HepG2 (cell line): Measurements from ENCODE around the gene SLC17A9. TPM values are rescaled to one million over a fixed set of nuclear protein-coding genes. Genes with fewer than 3 reads are reported as not detected.

Source experiments
- BRF2 ChIP-seq: sonication (generic); formaldehyde crosslinking; IDR thresholded peaks from 2 replicates; pipeline ENCODE4 v1.8.1; 2022; ENCODE audit warnings: mild to moderate bottlenecking, missing genetic modification reagents
- DBP ChIP-seq: sonication (generic); formaldehyde crosslinking; IDR thresholded peaks from 2 replicates; pipeline ENCODE4 v1.4.0; 2020; ENCODE audit warnings: missing genetic modification reagents; ENCODE audit errors: not compliant biosample characterization
- EED ChIP-seq: sonication (generic); formaldehyde crosslinking; IDR thresholded peaks from 2 replicates; pipeline ENCODE4 v1.5.0; 2020; ENCODE audit warnings: mild to moderate bottlenecking, missing genetic modification reagents
- GTF3A ChIP-seq: sonication (generic); formaldehyde crosslinking; conservative IDR thresholded peaks from 2 replicates; pipeline ENCODE4 v1.4.0; 2020; ENCODE audit warnings: mild to moderate bottlenecking, missing genetic modification reagents
- HOXA3 ChIP-seq: sonication (generic); formaldehyde crosslinking; IDR thresholded peaks from 2 replicates; pipeline ENCODE4 v1.5.0; 2020; ENCODE audit warnings: missing genetic modification reagents
- IKZF5 ChIP-seq: IDR thresholded peaks from 2 replicates; pipeline ENCODE4 v1.6.1; 2018; ENCODE audit warnings: missing genetic modification reagents, mild to moderate bottlenecking, missing compliant biosample characterization
- PRDM15 ChIP-seq: sonication (generic); formaldehyde crosslinking; IDR thresholded peaks from 2 replicates; pipeline ENCODE4 v1.4.0; 2020; ENCODE audit warnings: missing genetic modification reagents
- REXO4 ChIP-seq: sonication (generic); formaldehyde crosslinking; IDR thresholded peaks from 2 replicates; pipeline ENCODE4 v1.8.0; 2022; ENCODE audit warnings: missing genetic modification reagents, mild to moderate bottlenecking, borderline replicate concordance
- THYN1 ChIP-seq: sonication (generic); formaldehyde crosslinking; IDR thresholded peaks from 2 replicates; pipeline ENCODE4 v1.8.1; 2023; ENCODE audit warnings: low read depth, mild to moderate bottlenecking, moderate library complexity, missing genetic modification reagents, borderline replicate concordance
- U2AF1 ChIP-seq: fragments of 200-400 bp; formaldehyde crosslinking; optimal IDR thresholded peaks from 2 replicates; pipeline ENCODE3; 2017; ENCODE audit warnings: mild to moderate bottlenecking, low read depth, low read length
- UBTF ChIP-seq: sonication (generic); formaldehyde crosslinking; IDR thresholded peaks from 2 replicates; pipeline ENCODE4 v1.4.0; 2020; ENCODE audit warnings: mild to moderate bottlenecking, missing genetic modification reagents
- ZBTB25 ChIP-seq: IDR thresholded peaks from 2 replicates; pipeline ENCODE4 v1.6.1; 2018; ENCODE audit warnings: missing genetic modification reagents
- ZBTB7B ChIP-seq: sonication (generic); formaldehyde crosslinking; IDR thresholded peaks from 2 replicates; pipeline ENCODE4 v1.4.0; 2020; ENCODE audit warnings: missing genetic modification reagents
- ZNF232 ChIP-seq: sonication (generic); formaldehyde crosslinking; IDR thresholded peaks from 2 replicates; pipeline ENCODE4 v1.4.0; 2020; ENCODE audit warnings: missing genetic modification reagents, borderline replicate concordance
- ZNF513 ChIP-seq: sonication (generic); formaldehyde crosslinking; conservative IDR thresholded peaks from 2 replicates; pipeline ENCODE4 v1.5.0; 2020; ENCODE audit warnings: missing genetic modification reagents
- ZSCAN9 ChIP-seq: IDR thresholded peaks from 2 replicates; pipeline ENCODE4 v1.6.1; 2016; ENCODE audit warnings: borderline replicate concordance
- polyA plus RNA-seq, 8 experiments: library from polyadenylated mRNA; depleted of rRNA in 3 of 8; stranded (reverse) in 7 of 8; unstranded in 1 of 8; fragments of >200 nt; fragmentation: Illumina TruSeq in 4 of 8; extraction: Trizol in 4 of 8; gene quantifications; 2 replicates each; pipeline versions ENCODE4 v1.2.1 to v1.2.3, GENCODE V29; 2011 to 2016; ENCODE audit warnings: low read depth in 4 of 8, missing spikeins in 1 of 8, mixed read lengths in 1 of 8; ENCODE audit not compliant: insufficient read depth in 1 of 8
- total RNA-seq, 5 experiments: library from RNA; depleted of rRNA; stranded (reverse); fragments of >200 nt; fragmentation: Illumina TruSeq; extraction: Trizol; gene quantifications; 2 replicates each; pipeline ENCODE4 v1.2.3, GENCODE V29; 2016; ENCODE audit warnings: low read depth in 1 of 5

Gene SLC17A9
- total and polyA plus RNA-seq, 2 of the 13 experiments (the other 11 are each of a cell fraction or from before 2014, with no cell fraction given), result 110 to 191 TPM

- TF ChIP-seq PRDM15 (CRISPR knock-in tag) (no peak), HOXA3 (no peak; the same call in 1 of the 2 replicates), DBP (CRISPR knock-in tag) (no peak), THYN1 (CRISPR knock-in tag) (no peak), UBTF (CRISPR knock-in tag) (0 out of 2 replicates have a peak, but pooled peaks have one; percentile 45), BRF2 (no peak), ZNF513 (0 out of 2 replicates have a peak, but pooled peaks have one; percentile 87), ZNF232 (peak; percentile 78), ZSCAN9 (no peak), U2AF1 (no peak), GTF3A (no peak), ZBTB7B (CRISPR knock-in tag) (no peak), EED (CRISPR knock-in tag) (peak; percentile 72; the same call in 1 of the 2 replicates), IKZF5 (CRISPR knock-in tag) (peak; percentile 59; the same call in 1 of the 2 replicates), REXO4 (CRISPR knock-in tag) (no peak), ZBTB25 (CRISPR knock-in tag) (no peak)
Measured at GRCh38 chr20:62938105-62938888, 14.2 kb upstream of the SLC17A9 start, which contains the start of gene GID8 (continued).
